Activated T-cell treated with anti-CD3 and anti-CD28 coated beads, Interleukin-2, amount 50 U/mL, for 1 hour (primary cell): ENCODE measurements around the gene CDH4.

Experiments
- DNase-seq: peaks from one replicate; pipeline ENCODE4 v3.0.0-alpha.2; 2020

Gene CDH4

GRCh38 chr20:61702246-61702645 lies 450.2 kb downstream of the CDH4 start:
- no peak for DNase-seq

DNA sequence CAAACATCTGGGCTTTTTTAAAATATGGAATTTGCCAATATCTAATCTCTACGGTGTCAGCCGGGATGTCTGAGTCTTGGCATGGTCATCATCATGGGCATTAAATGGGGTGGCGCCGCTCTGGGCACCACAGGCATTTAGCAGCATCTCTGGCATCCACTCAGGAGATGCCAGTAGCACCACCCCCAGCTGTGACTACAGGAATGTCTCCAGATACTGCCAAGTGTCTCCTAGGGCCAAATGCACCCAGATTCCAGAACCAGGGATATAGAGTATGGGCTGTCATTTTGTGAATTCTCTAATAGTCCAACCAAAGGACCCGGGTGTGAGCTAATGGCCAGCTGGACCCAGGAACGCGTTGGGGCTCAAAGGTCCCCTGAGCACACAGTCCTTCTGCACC lies 452.6 kb downstream of the CDH4 start:
- DNase-seq: no peak

- no peak for DNase-seq
Measured at GRCh38 chr20:61705386-61706258, 453.6 kb downstream of the CDH4 start.

- DNase-seq: no peak
Measured at GRCh38 chr20:61706259-61706961, 454.3 kb downstream of the CDH4 start.

GRCh38 chr20:61708891-61709290 lies 456.8 kb downstream of the CDH4 start:
- no peak for DNase-seq

- DNase-seq: no peak
Measured at GRCh38 chr20:61710108-61710507, 458.0 kb downstream of the CDH4 start.

GRCh38 chr20:61712688-61713087 lies 460.6 kb downstream of the CDH4 start:
- DNase-seq: no peak

DNA sequence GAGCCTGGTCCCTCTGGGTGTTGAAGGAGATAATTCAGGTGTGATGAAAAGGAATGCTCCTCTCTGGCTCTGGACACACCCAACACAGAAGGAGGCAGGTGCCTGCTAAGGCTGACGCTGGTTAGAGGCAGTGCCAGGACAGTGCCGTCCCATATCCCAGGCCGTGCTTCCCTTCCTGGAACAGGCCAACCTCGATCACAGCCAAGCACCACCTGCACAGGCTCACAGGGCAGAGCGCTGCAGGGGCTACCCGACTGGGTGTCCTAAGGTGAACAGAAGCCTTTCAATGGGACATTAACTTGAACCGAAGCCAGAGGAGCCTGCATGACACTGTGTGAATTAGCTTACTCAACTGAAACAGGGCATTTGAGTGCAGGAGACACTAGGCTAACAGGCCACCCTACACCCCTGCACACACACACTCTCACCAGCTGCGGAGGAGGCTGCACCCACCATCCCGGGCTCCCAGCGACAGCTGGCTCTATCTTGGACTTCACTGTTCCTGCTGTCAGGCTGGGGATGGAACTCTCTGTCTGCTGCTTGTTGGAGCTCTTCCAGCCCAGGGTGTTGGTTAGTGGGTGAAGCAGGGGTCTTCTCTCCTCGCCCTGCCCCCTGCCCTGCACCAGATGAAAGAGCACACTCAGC lies 466.4 kb downstream of the CDH4 start:
- DNase-seq: no peak

GRCh38 chr20:61719691-61720347 lies 467.8 kb downstream of the CDH4 start:
- peak; percentile 43 for DNase-seq

GRCh38 chr20:61720348-61720696 lies 468.3 kb downstream of the CDH4 start:
- no peak for DNase-seq

DNA sequence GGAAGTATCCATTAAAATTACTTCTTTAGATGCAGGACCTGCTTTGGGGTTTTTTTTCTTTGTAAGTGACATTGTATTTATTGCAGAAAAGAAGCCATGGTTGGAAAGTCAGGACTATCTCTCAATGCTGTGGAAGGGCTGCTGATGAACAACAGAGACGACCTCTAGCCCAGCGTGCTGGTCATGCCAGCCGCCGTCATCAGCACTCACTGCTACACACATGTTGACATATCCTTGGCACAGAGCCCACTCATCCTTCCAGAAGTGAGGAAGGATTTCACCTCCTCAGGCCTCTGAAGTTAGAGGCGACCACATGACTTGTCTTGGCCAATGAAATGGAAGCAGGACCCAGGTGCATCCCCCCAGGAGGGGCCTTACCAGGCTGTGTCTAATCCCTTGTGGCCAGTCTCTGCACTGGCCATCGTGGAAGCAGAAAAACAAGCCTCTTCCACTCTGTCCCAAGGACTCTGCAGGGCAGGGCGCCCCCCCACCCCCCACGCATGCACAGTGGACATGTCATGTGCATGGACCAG lies 470.2 kb downstream of the CDH4 start:
- DNase-seq: no peak

DNA sequence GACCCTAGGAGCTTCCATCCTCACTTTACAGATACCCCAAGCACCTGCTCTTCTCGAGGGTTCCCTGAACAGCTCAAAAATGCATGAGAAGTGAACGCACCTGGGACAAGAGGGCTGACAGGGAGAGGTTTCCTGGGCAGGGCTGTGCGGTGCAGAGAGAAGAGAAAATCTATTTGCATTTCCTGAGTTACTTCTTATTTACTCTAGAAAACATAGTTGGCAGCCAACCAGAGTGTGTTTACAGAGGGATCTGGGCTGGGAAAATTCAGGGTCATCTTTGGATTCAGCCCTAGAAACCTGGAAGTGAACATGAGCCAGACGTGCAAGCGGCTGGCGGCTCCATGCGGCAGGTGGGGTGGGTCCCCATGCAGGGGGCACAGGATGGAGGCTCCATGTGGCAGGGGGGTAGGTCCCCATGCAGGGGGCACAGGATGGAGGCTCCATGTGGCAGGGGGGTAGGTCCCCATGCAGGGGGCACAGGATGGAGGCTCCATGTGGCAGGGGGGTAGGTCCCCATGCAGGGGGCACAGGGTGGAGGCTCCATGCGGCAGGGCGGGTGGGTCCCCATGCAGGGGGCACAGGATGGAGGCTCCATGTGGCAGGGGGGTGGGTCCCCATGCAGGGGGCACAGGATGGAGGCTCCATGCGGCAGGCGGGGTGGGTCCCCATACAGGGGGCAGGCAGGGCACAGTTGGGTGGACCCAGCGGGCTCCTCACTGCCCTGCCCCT lies 471.6 kb downstream of the CDH4 start:
- DNase-seq: no peak

DNA sequence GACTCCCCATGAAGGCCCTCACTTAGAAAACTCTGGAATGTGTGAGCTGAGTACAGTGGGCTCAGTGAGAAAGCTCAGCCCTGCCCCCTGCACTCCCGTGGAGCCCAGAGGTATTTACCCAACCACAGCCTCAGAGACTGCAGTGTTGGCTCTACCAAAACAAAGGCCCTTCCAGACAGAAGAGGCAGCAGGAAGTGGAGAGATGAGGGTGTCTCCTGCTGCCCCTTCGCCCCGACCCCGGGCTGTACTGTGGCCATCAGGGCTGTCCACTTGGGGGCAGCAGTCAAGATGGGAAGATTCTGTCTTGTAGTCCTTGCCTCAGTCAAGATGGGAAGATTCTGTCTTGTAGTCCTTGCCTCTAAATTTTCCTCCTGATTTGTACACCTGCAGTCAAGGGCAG lies 472.3 kb downstream of the CDH4 start:
- no peak for DNase-seq

DNA sequence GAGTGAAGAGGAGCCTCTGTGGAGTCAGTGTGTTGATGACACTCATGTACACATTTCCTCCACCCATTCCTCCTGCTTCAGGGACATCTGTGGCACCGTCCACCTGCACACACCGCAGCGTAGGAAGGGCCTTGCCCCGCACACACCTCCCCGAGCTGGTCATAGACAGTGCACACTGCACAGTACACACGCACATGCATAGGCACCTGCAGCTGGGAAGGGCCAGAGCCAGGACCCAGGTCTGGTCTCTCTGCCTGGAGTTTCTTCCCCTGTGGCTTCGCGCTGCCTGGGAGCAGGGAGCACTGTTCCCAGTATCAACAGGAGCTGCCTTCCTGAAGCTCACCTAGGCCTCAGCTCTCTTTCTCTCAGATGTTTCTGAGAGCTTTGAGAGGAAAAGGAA lies 473.1 kb downstream of the CDH4 start:
- DNase-seq: no peak

DNA sequence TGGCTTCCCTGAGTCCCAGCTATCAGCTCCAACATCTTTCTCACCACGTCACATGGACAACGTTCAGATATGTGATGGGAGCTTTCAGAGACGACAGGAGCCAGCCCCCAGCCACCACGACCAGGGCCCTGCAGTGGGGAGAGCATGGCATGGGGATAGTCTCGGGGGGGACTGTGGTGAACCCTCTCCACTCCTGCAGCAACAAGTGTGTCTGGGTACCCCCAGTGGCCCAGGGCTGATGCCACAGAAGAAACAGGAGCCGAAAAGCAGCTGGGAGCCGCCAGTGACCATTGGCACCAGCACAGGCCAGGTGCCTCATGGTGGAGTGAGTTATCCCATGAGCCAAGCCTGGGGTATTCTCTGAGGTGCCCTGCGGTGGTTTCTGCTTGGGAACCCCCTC lies 473.9 kb downstream of the CDH4 start:
- no peak for DNase-seq

- no peak for DNase-seq
Measured at GRCh38 chr20:61726979-61727378, 474.9 kb downstream of the CDH4 start.

DNA sequence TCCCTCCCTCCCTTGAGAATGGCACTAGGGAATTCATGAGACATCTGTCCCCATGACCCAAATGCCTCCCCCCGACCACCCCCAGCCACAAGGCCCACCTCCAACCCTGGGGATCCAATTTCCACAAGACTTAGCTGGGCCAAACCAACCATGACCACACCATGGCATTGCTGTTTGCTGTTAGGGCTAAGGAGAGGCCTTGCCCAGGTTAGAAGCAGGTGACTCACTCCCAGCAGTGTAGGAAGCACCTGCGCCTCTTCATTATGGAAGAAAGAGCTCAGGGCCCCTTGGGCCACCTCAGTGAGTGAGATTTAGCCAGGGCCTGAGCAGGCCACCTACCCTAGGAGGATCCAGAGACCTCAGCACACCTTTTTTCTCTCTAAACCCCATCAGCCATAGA lies 475.7 kb downstream of the CDH4 start:
- no peak for DNase-seq

DNA sequence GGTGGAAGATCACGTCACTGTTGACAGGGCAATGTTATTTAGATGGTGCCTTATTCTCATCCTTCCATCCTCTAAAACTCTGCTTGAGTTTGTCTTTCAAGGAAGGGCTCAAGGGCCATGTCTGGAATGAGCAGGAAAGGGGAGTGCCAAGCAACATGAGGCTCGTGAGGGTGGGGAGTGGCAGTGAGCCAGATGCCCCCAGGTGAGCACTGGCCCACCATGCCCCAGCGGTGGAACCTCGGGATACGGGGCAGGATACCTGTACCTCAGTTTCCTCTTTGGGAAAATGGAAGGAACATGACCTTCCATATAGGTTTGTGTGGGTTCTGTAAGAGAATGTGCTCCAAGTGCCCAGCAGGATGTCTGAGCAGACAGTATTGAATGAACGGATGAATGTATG lies 476.3 kb downstream of the CDH4 start:
- no peak for DNase-seq

DNA sequence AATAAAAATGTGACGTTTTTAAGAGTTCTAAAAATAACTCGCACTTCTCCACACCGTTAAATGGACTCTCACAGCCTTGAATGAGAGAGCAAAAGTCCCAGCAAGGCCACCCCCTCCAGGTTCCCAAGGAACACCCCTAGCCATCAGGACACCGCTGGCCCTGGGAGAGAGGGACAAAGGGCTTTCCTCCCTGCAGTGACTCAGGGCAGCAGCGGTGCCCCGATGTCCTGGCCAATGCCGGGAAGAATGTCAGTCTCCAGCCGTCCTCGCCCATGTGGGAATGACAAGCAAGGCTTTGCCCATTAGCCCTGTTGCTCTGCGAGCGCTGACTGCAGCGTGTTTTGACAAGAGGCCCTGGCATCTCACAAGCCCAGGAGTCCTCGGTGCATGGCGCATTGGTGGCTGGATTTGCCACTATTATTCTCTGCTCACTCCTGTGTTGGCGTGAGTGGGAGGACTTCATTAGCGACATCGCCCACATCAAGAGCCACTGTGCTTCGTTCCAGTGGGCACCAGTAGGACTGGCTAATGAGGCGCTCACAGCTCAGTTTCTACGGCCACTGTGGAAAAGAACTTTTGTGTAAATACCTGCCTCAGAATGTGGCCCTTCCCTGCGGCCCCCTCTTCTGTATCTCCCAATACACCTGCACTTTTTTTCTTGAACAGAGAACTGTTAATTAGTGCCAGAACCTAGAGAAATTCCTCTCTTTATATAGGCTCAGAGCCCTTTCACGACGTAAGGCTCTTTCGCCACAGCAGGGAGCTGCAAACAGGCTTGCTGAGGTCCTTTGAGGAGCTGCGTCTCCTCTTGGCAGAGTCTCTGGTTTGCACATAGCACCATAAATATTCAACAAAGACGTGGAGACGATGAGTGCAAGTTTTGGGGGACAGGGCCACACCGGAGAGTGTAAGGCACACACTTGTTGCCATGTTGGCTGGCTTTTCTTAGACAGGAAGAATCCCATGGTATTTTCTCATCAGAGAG lies 477.0 kb downstream of the CDH4 start:
- DNase-seq: no peak

- no peak for DNase-seq
Measured at GRCh38 chr20:61730631-61731362, 478.7 kb downstream of the CDH4 start.
